Measurements from ENCODE around the gene RPS5.
A peak's percentile ranks its signal among the peaks of the same experiment; 100 is the strongest.
"Not testable (repeated sequence)": the region's sequence is repeated elsewhere in the genome, so short reads cannot be mapped to it uniquely, and the experiment has no call there.

Gene RPS5

GRCh38 chr19:58356766-58357480 is 30.1 kb upstream of the RPS5 start:
- FAIRE-seq, result no peak

DNA sequence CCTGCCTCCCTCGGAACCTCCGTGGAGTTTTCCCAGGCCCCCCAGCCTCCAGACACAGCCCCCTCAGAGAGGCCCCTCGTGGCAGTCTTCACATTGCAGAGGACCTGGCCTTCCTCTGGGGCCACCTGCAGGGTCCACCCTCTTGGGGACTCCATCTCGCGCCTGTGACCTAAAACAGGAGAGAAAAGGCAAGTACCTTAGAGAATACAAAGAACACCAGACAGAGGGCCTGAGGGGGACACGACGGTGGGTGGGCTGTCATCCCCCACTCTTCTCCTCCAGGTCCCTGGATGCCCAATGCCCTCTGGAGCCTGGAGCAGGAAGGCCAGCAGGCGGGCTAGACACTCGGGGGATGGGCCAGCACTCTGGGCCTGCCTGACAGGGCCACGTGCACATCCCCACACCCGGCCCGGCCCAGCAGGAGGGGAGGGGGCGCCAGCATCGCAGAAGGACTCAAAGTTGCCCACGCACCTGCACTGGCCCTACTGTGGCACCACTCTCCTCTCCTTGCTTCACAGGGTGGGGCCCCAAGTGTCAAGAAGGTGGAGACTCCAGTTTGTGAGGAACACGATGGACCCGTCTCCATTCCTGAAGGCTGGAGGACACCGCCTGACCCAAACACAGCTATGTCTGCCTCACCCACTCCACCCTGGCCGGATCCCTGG is 29.5 kb upstream of the RPS5 start:
- DNase-seq (ENCODE audit: low spot score) (no peak), FAIRE-seq (no peak)

More at GRCh38 chr19:58356766-58357480, 30.1 kb upstream of the RPS5 start:
- DNase-seq (ENCODE audit: low spot score), result no peak

DNA sequence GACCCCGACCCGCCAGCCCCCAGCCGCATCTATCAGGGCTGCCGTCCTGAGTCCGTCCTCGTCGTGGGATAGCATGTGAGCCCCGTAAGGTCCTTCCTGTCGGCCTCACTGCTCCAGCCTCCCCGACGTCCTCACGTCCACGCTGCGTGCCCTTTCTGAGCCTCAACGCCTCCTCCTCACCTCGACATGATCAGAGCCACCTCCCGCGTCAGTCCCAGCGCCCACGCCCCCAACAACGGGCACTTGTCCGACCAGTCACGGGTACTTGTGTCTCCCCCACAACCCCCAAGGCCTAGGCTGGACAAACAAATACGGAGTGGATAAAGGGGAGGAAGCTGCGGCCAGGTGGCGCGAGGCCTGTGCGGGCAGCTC is 25.2 kb upstream of the RPS5 start:
- DNase-seq (ENCODE audit: low spot score) (peak; percentile 50), FAIRE-seq (no peak)

- FAIRE-seq (peak; percentile 89), DNase-seq (ENCODE audit: low spot score) (peak; percentile 98)
Measured at GRCh38 chr19:58362272-58362994, 24.6 kb upstream of the RPS5 start, which contains the start of gene ZNF497. Gene ZNF497 (minus strand): TSS chr19:58362751. CDS start chr19:58357635, 5,116 bp downstream.

DNA sequence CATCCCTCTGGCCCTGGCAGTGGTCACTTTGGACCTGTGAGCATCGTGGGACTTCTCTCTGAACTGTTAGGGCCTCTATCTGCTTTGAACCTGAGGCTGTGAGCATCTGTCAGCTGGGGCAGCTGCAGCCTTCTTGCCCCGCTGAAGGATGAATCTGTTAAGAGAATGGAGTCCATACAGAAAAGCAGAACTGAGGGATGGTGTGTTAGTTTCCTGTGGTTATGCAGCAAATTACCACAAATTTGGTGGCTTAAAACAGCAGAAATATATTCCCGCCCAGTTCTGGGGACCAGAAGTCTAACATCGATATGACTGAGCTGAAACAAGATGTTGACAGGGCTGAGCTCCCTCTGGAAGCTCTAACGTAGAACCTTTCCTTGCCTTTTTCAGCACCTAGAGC is 22.9 kb upstream of the RPS5 start:
- DNase-seq (ENCODE audit: low spot score) (no peak), FAIRE-seq (no peak)

DNA sequence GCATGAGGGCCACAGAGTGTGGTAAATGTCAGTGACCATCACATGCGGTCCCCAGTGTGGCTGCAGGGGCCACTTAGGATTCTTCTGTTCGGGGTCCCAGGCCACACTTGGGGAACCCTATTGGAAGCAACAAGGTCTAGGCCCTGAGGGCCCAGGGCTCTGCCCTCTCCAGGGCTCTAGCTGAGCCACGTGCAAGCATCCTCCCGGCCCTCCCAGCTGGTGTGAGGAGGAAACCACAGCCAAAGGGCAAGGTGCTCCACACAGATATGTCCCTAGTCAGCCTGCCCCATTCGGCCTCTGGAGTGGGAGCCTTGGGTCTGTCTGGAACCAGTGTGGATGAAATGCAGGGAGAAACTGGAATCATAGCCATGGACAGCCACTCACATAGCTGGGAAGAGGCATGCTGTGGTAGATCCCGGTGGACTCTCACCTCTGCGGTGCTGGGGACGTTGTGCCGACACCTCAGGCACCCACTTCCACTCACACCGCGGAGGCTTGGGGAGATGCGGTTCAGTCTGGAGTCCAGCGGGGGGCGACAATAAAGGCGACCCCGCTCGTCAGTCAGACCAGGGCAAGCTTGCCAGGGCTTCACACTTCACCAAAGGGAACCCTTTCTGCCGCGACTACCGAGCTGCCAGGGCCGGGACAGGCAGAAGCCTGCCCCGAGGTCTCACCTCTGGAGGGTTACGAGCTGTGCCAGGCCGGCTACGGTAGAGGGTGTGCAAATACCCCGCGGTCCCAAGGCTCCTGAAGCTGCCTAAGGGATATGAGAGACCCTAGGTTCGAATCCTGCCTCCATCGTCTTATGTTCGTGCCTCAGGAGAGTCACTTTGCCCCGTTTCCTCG is 20.3 kb upstream of the RPS5 start:
- FAIRE-seq (no peak), DNase-seq (ENCODE audit: low spot score) (no peak)

GRCh38 chr19:58367698-58368454 is 19.2 kb upstream of the RPS5 start:
- DNase-seq (ENCODE audit: low spot score) (no peak), FAIRE-seq (no peak)

- no peak for FAIRE-seq
- DNase-seq (ENCODE audit: low spot score), result no peak
Measured at GRCh38 chr19:58368561-58369360, 18.3 kb upstream of the RPS5 start.

DNA sequence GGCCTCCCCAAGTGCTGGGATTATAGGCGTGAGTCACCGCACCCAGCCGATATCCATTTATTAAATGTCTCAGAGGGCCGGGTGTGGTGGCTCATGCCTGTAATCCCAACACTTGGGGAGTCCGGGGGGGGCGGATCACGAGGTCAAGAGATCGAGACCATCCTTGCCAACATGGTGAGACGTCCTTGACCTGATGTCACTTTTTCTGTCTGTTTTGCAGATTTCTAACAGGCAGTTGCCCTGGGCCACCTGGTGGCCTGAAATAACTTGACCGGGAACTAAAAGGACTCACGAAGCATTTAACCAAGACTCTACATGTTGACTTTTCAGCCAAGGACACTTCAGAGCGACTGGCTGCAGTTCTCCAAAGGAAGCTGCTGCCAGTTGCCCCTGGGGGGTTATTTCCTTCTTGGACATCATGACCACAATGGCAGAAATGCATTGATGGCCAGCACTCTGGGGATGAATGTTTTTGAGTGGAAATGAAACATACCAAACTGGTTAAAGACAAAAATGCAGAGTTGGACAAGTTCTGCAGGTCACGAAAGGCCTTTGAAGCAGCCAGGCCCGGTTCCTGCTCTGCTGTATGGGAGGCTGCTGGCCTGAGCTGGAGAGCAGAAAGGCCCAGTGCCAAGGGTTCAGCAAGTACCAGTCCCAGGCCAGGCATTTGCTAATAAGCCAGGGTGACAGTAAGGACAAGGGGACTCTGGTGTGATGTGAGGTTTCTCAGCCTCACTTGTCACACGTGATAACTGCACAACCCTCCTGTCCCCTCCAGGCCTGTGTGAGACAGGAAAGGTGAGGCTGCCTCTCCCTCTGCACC is 14.5 kb upstream of the RPS5 start:
- FAIRE-seq (no peak), DNase-seq (ENCODE audit: low spot score) (no peak)

DNA sequence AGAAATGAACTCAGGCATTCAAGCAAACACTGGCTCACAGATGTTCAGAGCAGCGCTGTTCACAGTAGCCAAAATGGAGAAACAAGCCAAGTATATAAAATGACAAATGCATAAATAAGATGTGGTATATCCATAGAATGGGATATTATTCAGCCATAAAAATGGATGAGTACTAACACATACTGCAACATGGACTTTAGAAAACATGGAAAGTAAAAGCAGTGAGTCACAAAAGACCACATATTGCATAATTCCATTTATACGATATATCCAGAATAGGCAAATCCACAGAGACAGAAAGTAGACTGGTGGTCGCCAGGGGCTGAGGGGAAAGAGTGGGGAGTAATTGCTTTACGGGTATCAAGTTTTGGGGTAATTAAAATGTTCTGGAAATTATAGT is 12.9 kb upstream of the RPS5 start:
- DNase-seq (ENCODE audit: low spot score), result no peak
- FAIRE-seq, result no peak

DNA sequence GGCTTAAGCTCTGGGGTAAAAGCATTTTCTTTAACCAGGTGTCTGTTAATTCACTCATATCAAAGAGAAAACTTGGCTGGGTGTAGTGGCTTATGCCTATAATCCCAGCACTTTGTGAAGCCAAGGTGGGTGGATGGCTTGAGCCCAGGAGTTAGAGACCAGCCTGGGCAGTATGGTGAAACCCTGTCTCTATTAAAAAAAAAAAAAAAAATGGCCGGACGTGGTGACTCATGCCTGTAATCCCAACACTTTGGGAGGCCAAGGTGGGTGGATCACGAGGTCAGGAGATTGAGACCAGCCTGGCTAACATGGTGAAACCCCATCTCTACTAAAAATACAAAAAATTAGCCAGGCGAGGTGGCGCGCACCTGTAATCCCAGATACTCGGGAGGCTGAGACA is 10.3 kb upstream of the RPS5 start:
- not testable (repeated sequence) for DNase-seq (ENCODE audit: low spot score); FAIRE-seq

DNA sequence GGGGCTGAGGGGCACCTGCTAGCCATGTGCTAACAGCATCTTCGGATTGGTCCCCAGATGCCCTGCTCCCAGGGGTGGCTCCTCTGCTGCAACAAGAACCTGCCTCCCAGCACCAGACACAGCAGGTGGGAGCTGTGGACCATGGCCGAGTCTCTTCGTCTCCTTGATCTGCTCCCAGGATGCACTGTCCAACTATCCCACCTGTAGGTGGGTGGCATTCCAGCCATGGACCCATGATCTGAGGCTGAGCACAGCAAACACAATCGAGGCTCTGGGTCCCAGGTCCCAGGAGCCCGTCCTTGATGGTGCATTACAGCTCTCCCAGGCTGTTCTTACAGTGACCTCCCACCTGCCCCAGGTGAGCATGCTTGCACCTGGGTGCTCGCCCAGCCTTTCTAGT is 7.8 kb upstream of the RPS5 start:
- FAIRE-seq (no peak), DNase-seq (ENCODE audit: low spot score) (no peak)

GRCh38 chr19:58380037-58380661 is 6.9 kb upstream of the RPS5 start:
- no peak for DNase-seq (ENCODE audit: low spot score)
- FAIRE-seq, result no peak

- peak; percentile 75 for FAIRE-seq
- DNase-seq (ENCODE audit: low spot score), result peak; percentile 95
Measured at GRCh38 chr19:58380662-58381459, 6.2 kb upstream of the RPS5 start, which contains the start of gene ZNF837. Gene ZNF837 (minus strand): TSS chr19:58381030. CDS start chr19:58369332, 11,698 bp downstream.

DNA sequence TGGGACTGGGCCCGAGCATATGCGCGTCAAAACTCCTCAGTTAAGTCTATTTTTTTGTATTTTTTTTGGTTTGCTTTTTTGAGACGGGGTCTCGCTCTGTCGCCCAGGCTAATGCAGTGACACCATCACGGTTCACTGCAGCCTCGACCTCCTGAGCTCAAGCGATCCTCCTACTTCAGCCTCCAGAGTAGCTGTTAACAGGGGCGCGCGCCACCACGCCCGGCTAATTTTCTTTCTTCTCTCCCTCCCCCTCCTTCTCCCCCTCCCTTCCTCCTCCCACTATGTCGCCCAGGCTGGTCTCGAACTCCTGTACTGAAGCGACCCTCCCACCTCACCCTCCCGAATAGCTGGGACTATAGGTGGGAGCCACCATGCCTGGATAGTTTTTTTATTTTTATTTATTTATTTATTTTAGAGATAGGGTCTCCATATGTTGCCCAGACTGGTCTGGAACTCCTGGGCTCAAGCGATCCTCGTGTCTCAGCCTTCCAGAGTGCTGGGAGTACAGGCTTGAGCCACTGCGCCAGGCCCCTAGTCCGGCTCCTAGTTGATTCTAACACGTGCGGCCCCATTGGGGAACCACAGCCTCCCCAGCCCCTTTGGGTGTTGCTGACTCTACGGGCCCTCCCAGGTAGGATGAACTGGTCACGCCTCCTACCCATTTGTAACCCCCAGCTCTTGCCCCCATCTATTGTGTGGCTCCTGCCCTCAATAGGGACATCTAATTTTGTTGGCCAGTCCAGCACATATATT is 5.4 kb upstream of the RPS5 start:
- DNase-seq (ENCODE audit: low spot score) (no peak), FAIRE-seq (no peak)

DNA sequence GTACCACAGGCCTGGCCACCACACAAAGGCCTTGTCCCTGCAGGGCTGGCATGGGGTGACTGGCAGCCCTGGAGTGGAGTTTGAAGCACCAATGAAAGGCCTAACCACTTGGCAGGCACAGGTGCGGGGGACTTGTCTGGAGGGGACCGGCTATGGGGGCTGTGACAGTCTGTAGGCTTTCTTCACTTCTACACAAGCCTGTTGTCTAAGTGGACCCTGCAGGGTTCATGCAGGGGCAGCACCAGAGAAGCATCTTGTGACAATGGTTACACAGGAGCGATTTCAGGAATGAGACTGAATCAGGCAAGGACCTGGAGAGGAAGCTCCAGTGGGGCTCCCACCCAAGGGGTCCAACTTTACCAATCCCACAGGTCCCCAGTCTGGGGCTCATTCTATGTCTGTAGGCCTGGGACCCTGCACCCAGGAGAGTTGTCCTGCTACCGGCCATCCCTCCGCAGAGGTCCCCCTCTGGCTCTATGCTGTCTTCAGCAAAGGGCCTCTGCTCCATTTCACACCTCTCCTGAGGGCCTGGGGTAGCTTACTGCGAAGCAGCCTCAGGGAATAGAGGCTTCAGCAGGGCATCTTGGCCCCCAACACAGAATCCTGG is 4.0 kb upstream of the RPS5 start:
- no peak for FAIRE-seq
- DNase-seq (ENCODE audit: low spot score), result no peak

All from urothelium cell line (cell line).